GM12872 (cell line): ENCODE data around the gene ENDOU.

Experiments
- TF ChIP-seq, protein P1 (sequence below): IDR thresholded peaks from 3 replicates; pipeline ENCODE4 v1.5.1; 2011; ENCODE audit warnings: low read depth, mild to moderate bottlenecking, low read length, moderate library complexity; ENCODE audit not compliant: insufficient read depth

Gene ENDOU

DNA sequence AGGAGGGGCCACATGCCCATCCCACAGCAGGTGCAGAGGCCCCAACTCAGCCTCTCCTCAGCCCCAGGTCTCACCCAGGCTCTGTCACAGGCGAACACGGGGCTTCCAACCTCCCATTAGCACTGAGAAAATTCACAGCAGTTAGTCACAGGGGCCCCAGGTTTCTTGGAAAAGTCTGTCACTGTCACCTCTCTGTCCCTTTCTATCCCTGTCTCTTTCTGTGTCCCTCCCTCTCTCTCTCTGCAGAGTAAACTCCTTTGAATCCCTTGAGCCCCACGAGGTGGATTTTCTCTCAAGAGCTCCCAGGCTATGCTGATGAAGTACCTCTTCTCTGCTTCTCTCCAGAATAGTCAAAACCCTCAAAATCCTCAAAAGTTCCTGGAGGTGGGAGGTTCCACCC lies 14.0 kb upstream of the ENDOU start:
- TF ChIP-seq, protein P1, sequence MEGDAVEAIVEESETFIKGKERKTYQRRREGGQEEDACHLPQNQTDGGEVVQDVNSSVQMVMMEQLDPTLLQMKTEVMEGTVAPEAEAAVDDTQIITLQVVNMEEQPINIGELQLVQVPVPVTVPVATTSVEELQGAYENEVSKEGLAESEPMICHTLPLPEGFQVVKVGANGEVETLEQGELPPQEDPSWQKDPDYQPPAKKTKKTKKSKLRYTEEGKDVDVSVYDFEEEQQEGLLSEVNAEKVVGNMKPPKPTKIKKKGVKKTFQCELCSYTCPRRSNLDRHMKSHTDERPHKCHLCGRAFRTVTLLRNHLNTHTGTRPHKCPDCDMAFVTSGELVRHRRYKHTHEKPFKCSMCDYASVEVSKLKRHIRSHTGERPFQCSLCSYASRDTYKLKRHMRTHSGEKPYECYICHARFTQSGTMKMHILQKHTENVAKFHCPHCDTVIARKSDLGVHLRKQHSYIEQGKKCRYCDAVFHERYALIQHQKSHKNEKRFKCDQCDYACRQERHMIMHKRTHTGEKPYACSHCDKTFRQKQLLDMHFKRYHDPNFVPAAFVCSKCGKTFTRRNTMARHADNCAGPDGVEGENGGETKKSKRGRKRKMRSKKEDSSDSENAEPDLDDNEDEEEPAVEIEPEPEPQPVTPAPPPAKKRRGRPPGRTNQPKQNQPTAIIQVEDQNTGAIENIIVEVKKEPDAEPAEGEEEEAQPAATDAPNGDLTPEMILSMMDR, result no peak

GRCh38 chr12:47737936-47738594 lies 12.8 kb upstream of the ENDOU start:
- TF ChIP-seq, protein P1, result no peak

GRCh38 chr12:47736877-47737676 lies 11.8 kb upstream of the ENDOU start:
- TF ChIP-seq, protein P1, result no peak

DNA sequence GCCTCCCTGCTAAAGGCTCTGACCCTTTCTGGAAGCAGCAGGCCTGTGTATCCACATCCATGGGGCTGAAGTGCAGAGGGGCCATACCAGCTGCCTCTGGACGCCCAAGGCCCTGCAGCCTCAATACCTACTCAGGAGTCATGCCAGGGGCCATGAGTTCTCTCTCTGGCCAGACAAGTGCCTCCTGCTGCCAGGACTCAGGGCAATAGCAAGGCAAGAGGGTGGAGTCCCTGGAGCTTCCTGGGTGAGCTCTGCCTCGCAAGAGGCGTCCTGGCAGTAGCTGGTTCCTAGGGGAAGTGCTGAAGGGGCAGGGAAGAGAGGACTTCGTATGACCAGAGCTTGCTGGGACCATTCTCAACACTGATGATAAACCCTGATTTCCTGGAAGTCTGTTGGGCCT lies 10.9 kb upstream of the ENDOU start:
- TF ChIP-seq, protein P1, result no peak

GRCh38 chr12:47735649-47736048 lies 10.4 kb upstream of the ENDOU start:
- TF ChIP-seq, protein P1, result no peak

DNA sequence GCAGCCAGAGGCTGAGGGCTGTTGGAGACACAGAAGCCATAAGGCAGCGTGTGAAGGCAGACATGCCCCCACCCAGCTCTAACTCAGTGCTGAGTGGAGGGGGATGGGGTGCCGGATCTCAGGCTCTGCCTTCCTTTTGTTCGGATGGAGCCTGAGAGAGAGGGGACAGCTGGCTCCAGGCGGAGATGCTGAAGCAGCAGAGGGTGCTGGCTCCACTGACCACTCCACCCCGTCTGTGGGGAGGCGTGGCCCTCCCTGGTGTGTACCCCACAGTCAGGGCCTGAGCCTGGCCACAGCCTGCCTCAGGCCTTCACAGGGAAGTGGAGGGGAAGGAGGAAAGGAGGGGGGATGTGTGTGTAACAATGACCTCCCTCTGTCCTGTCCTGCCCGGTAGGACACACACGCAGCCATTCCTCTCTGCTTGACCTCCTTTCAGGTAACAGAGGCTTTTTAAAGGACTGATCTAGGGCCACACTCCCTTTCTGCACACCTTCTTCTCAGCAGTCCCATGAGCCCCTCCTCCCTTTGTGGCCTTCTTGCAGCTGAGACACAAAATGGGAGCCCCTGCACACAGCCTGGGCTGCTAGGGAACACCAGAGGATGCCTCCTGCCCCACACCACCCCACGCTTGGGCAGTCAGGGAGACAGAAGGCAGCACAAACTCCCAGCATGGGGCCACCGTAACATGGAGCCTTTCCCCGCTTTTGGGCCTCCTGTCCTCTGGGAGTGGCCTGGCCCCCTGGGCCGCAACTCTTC lies 9.6 kb upstream of the ENDOU start:
- TF ChIP-seq, protein P1, result no peak

DNA sequence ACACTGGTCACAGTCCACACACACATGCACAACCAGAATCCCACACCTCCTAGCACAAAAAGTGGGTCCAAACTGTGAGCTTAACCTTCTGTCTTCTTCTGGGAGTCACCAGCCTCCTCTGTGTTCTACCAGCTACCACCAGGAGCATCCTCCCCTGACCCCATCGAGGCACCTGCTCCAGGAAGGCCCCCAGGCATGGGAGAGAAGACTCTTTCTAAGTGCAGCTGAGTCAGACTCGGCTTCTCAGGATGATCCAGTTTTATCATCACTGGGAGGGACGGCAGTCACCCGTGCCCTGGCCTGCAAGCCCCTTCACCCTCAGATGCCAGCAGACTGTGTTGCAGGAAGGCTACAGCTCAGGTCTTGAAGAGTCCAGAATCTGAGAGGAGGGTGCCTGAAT lies 7.9 kb upstream of the ENDOU start:
- TF ChIP-seq, protein P1, result no peak
